Natural killer cell (primary cell): ENCODE data around the gene DNAAF3. TPM values are rescaled to one million over a fixed set of nuclear protein-coding genes. Genes with fewer than 3 reads are reported as not detected.
A peak's percentile ranks its signal among the peaks of the same experiment; 100 is the strongest.

Experiments
- ATAC-seq, 3 donors: fragments of 150-1000 bp in 2 of 3; fragments of 200-7000 bp in 1 of 3; cut with Tn5 transposase; 1 replicate in 1 of 3; 2 replicates in 2 of 3; pipeline ENCODE4 v1.10.0; 2021; ENCODE audit warnings: mild to moderate bottlenecking in 2 of 3, moderate library complexity in 2 of 3
- DNase-seq, 2 donors: peaks; one replicate each; pipeline versions ENCODE4 v3.0.0 to v3.0.0-alpha.2; 2013 to 2021; ENCODE audit warnings: mixed read lengths in 1 of 2
- H3K27ac ChIP-seq: one replicate; pipeline ENCODE4 v1.5.1; 2013; ENCODE audit warnings: mild to moderate bottlenecking, low read length
- H3K27me3 ChIP-seq: one replicate; pipeline ENCODE4 v1.6.1; 2013; ENCODE audit warnings: low read length; ENCODE audit not compliant: control insufficient read depth, insufficient read depth
- H3K36me3 ChIP-seq: one replicate; pipeline ENCODE4 v1.6.1; 2013; ENCODE audit warnings: low read length; ENCODE audit not compliant: control insufficient read depth, insufficient read depth
- H3K4me1 ChIP-seq: one replicate; pipeline ENCODE4 v1.6.1; 2013; ENCODE audit warnings: low read length; ENCODE audit not compliant: control insufficient read depth, insufficient read depth
- H3K4me3 ChIP-seq: one replicate; pipeline ENCODE4 v1.5.1; 2013; ENCODE audit warnings: low read length
- H3K9me3 ChIP-seq: one replicate; pipeline ENCODE4 v1.6.1; 2013; ENCODE audit warnings: low read length; ENCODE audit not compliant: control insufficient read depth, insufficient read depth
- H3K27ac Mint-ChIP-seq, 2 donors: one replicate each; pipeline ENCODE4 v1.8.0; 2022; ENCODE audit warnings: mild to moderate bottlenecking in 2 of 2, mixed read lengths in 2 of 2, moderate library complexity in 1 of 2
- H3K27me3 Mint-ChIP-seq, 2 donors: one replicate each; pipeline ENCODE4 v1.8.0; 2022; ENCODE audit warnings: low read depth in 2 of 2, mixed read lengths in 2 of 2
- H3K36me3 Mint-ChIP-seq: one replicate; pipeline ENCODE4 v1.8.0; 2022; ENCODE audit warnings: mixed read lengths
- H3K4me1 Mint-ChIP-seq, 2 donors: one replicate each; pipeline ENCODE4 v1.8.0; 2022; ENCODE audit warnings: mixed read lengths in 2 of 2
- H3K4me3 Mint-ChIP-seq: one replicate; pipeline ENCODE4 v1.8.0; 2022; ENCODE audit warnings: mild to moderate bottlenecking, moderate library complexity, mixed read lengths
- H3K9me3 Mint-ChIP-seq, 2 donors: one replicate each; pipeline ENCODE4 v1.8.0; 2022; ENCODE audit warnings: mixed read lengths in 2 of 2
- CTCF ChIP-seq: fragments of 200-600 bp; IDR thresholded peaks from one replicate; pipeline ENCODE4 v1.8.0; 2022; ENCODE audit warnings: antibody characterized with exemption
- WGBS: methylation state at CpG from one replicate; pipeline ENCODE4 v1.1.7; 2013; ENCODE audit warnings: missing lambda C conversion rate; ENCODE audit not compliant: insufficient coverage; 5-methylcytosine and 5-hydroxymethylcytosine counted together
- intact Hi-C: fragments of 100-400 bp; cut with micrococcal nuclease; formaldehyde crosslinking; loops from one replicate; pipeline ENCODE4 v1.14.2; 2022
- total RNA-seq, 4 donors: library from RNA; stranded (reverse); fragments of 120-200 nt in 1 of 4; gene quantifications; one replicate each; pipeline versions ENCODE4 v1.2.3 to v1.2.4, GENCODE V29; 2013 to 2022

DNAAF3 gene
- total RNA-seq, 3 donors from 2014 or later (not counting 1 experiment from before 2014, with no cell fraction given): not detected

GRCh38 chr19:55174425-55175116, 8.2 kb upstream of the DNAAF3 start:
- peaks cover 29% of the 10 kb centered on the region for H3K4me1 ChIP-seq
- no peak overlapping the region for H3K27ac Mint-ChIP-seq
- intact Hi-C loops: loop anchor here (5.0 kb wide), 1 partner anchor 478 kb away; no protein-coding TSS in a partner anchor
- no peak for TF ChIP-seq CTCF
- no peak for ATAC-seq
- DNase-seq: no peak
- H3K27ac ChIP-seq: no peak overlapping the region
- peaks cover 40% of the 10 kb centered on the region for H3K27me3 ChIP-seq
- peaks cover 19 to 37% of the 10 kb centered on the region in 2 donors for H3K4me1 Mint-ChIP-seq
- H3K9me3 Mint-ChIP-seq: no peaks in the 10 kb centered on the region
- H3K4me3 ChIP-seq: no peak overlapping the region
- H3K36me3 Mint-ChIP-seq: no peaks in the 10 kb centered on the region
- no peaks in the 10 kb centered on the region for H3K36me3 ChIP-seq
- H3K9me3 ChIP-seq: no peaks in the 10 kb centered on the region
- WGBS: 74% methylated on average over 21 of the region's 21 CpGs
- no peak overlapping the region for H3K4me3 Mint-ChIP-seq
- H3K27me3 Mint-ChIP-seq: peaks cover 55 to 65% of the 10 kb centered on the region in 2 donors

- H3K9me3 Mint-ChIP-seq: no peaks in the 10 kb centered on the region
- H3K36me3 Mint-ChIP-seq: no peaks in the 10 kb centered on the region
- Histone ChIP-seq H3K27ac (no peak overlapping the region), H3K36me3 (no peaks in the 10 kb centered on the region), H3K4me3 (peak overlapping the region; percentile 39), H3K4me1 (peaks cover 22% of the 10 kb centered on the region), H3K27me3 (peaks cover 44% of the 10 kb centered on the region), H3K9me3 (no peaks in the 10 kb centered on the region)
- peak in 1 of 2 donors; percentile 51 for DNase-seq
- intact Hi-C loops: no loop called here
- peak; percentile 27 to 53 (median 46) for ATAC-seq
- WGBS: under 1% methylated on average over 35 of the region's 37 CpGs
- TF ChIP-seq CTCF: no peak
- peak overlapping the region in 1 of 2 donors; percentile 58 for H3K27ac Mint-ChIP-seq
- peak overlapping the region; percentile 61 for H3K4me3 Mint-ChIP-seq
- peaks cover 12 to 30% of the 10 kb centered on the region in 2 donors for H3K4me1 Mint-ChIP-seq
- H3K27me3 Mint-ChIP-seq: peaks cover 58 to 72% of the 10 kb centered on the region in 2 donors
Measured at GRCh38 chr19:55173714-55174409, 7.4 kb upstream of the DNAAF3 start.

GRCh38 chr19:55173186-55173713, 6.8 kb upstream of the DNAAF3 start:
- Histone ChIP-seq H3K27ac (no peak overlapping the region), H3K4me3 (peak overlapping the region; percentile 39)

More at GRCh38 chr19:55173186-55173713, 6.8 kb upstream of the DNAAF3 start:
- Mint-ChIP-seq H3K36me3 (no peaks in the 10 kb centered on the region), H3K27ac (peak overlapping the region in 1 of 2 donors; percentile 58), H3K4me1 (peaks cover 9 to 24% of the 10 kb centered on the region in 2 donors), H3K27me3 (peaks cover 52 to 73% of the 10 kb centered on the region in 2 donors), H3K4me3 (peak overlapping the region; percentile 80), H3K9me3 (no peaks in the 10 kb centered on the region)
- H3K36me3 ChIP-seq: no peaks in the 10 kb centered on the region
- no peak for DNase-seq
- intact Hi-C loops: no loop called here
- no peaks in the 10 kb centered on the region for H3K9me3 ChIP-seq
- peaks cover 44% of the 10 kb centered on the region for H3K27me3 ChIP-seq
- ATAC-seq: no peak
- 4% methylated on average over 32 of the region's 32 CpGs for WGBS
- H3K4me1 ChIP-seq: peaks cover 18% of the 10 kb centered on the region
- no peak for TF ChIP-seq CTCF
